Measurements from ENCODE around the gene BIRC7.

BIRC7 gene

GRCh38 chr20:63242736-63243135 lies 7.0 kb downstream of the BIRC7 start:
- TF ChIP-seq CTCF (conservative IDR thresholded peaks at IDR 0.05) (no peak), ZFX (IDR thresholded peaks at IDR 0.05) (no peak)
- no peak overlapping the region for H3K27ac ChIP-seq

GRCh38 chr20:63243604-63244247 lies 8.0 kb downstream of the BIRC7 start:
- no peak for TF ChIP-seq CTCF (conservative IDR thresholded peaks at IDR 0.05)
- H3K27ac ChIP-seq = no peak overlapping the region

GRCh38 chr20:63244468-63244867 lies 8.8 kb downstream of the BIRC7 start:
- TF ChIP-seq CTCF (conservative IDR thresholded peaks at IDR 0.05) = no peak
- TF ChIP-seq ZFX (IDR thresholded peaks at IDR 0.05) = no peak
- H3K27ac ChIP-seq = no peak overlapping the region

GRCh38 chr20:63246490-63247288 lies 11.0 kb downstream of the BIRC7 start:
- TF ChIP-seq ZFX (IDR thresholded peaks at IDR 0.05) = no peak
- no peak for TF ChIP-seq CTCF (conservative IDR thresholded peaks at IDR 0.05)
- no peak overlapping the region for H3K27ac ChIP-seq

- H3K27ac ChIP-seq = no peak overlapping the region
- TF ChIP-seq CTCF (conservative IDR thresholded peaks at IDR 0.05) (no peak), ZFX (IDR thresholded peaks at IDR 0.05) (no peak)
Measured at GRCh38 chr20:63247671-63248228, 12.0 kb downstream of the BIRC7 start.

- H3K27ac ChIP-seq = no peak overlapping the region
- no peak for TF ChIP-seq CTCF (conservative IDR thresholded peaks at IDR 0.05)
- no peak for TF ChIP-seq ZFX (IDR thresholded peaks at IDR 0.05)
Measured at GRCh38 chr20:63248835-63249591, 13.3 kb downstream of the BIRC7 start.
